Liver (tissue), 3 donors: ENCODE measurements around the gene NSFL1C.

Source experiments
- EGR1 ChIP-seq, 2 donors: IDR thresholded peaks; 2 replicates each; pipeline ENCODE4 v1.6.1; 2016 to 2018; ENCODE audit warnings: antibody characterized with exemption in 2 of 2, low read depth in 2 of 2
- HNF4A ChIP-seq, 2 donors: conservative IDR thresholded peaks; 2 replicates each; pipeline ENCODE4 v1.6.1; 2016; ENCODE audit warnings: antibody characterized with exemption in 2 of 2, mild to moderate bottlenecking in 2 of 2
- JUND ChIP-seq, 2 donors: IDR thresholded peaks; 2 replicates each; pipeline ENCODE4 v1.6.1; 2016; ENCODE audit warnings: antibody characterized with exemption in 2 of 2
- RXRA ChIP-seq, 2 donors: IDR thresholded peaks; 2 replicates each; pipeline ENCODE4 v1.6.1; 2017 to 2018; ENCODE audit warnings: antibody characterized with exemption in 2 of 2, mild to moderate bottlenecking in 1 of 2
- SP1 ChIP-seq: IDR thresholded peaks from 2 replicates; pipeline ENCODE4 v1.6.1; 2018; ENCODE audit warnings: antibody characterized with exemption, mild to moderate bottlenecking
- TF ChIP-seq, protein P1 (sequence below): fragments of 150-350 bp; IDR thresholded peaks from 2 replicates; pipeline ENCODE4 v1.5.1; 2017; ENCODE audit warnings: improper control_type of control experiment, low read depth, low read length; ENCODE audit not compliant: missing input control
- donor health status: healthy.
- donor health status: healthy.

DNA sequence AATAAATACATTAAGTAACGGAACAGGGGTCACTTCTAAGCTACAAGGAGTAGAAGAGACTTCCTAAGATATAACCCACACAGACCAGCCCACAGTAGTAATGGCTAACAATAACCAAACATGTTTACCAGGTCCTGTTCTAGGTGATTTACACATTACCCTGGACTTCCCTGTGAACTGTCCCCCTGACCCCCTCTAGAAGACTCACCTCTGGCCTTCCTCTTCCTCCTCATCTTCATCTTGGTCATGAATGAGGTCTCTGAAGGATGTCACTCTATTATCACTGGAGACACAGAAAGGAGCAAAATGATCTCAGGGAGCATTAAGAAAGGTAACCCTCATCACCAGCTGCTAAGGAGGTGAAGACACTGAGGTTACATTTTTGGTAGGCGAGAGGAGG lies 8.7 kb downstream of the NSFL1C start:
- TF ChIP-seq, protein P1, sequence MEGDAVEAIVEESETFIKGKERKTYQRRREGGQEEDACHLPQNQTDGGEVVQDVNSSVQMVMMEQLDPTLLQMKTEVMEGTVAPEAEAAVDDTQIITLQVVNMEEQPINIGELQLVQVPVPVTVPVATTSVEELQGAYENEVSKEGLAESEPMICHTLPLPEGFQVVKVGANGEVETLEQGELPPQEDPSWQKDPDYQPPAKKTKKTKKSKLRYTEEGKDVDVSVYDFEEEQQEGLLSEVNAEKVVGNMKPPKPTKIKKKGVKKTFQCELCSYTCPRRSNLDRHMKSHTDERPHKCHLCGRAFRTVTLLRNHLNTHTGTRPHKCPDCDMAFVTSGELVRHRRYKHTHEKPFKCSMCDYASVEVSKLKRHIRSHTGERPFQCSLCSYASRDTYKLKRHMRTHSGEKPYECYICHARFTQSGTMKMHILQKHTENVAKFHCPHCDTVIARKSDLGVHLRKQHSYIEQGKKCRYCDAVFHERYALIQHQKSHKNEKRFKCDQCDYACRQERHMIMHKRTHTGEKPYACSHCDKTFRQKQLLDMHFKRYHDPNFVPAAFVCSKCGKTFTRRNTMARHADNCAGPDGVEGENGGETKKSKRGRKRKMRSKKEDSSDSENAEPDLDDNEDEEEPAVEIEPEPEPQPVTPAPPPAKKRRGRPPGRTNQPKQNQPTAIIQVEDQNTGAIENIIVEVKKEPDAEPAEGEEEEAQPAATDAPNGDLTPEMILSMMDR = no peak
- TF ChIP-seq JUND (IDR thresholded peaks at IDR 0.05) (no peak), HNF4A (conservative IDR thresholded peaks at IDR 0.05) (no peak), RXRA (IDR thresholded peaks at IDR 0.05) (no peak), SP1 (no peak), EGR1 (IDR thresholded peaks at IDR 0.05; ENCODE audit: low read depth in 2 of 2) (no peak)
